ENCODE measurements around the gene POC1A.
"Not testable (repeated sequence)": the region's sequence is repeated elsewhere in the genome, so short reads cannot be mapped to it uniquely, and the experiment has no call there.

Gene POC1A

DNA sequence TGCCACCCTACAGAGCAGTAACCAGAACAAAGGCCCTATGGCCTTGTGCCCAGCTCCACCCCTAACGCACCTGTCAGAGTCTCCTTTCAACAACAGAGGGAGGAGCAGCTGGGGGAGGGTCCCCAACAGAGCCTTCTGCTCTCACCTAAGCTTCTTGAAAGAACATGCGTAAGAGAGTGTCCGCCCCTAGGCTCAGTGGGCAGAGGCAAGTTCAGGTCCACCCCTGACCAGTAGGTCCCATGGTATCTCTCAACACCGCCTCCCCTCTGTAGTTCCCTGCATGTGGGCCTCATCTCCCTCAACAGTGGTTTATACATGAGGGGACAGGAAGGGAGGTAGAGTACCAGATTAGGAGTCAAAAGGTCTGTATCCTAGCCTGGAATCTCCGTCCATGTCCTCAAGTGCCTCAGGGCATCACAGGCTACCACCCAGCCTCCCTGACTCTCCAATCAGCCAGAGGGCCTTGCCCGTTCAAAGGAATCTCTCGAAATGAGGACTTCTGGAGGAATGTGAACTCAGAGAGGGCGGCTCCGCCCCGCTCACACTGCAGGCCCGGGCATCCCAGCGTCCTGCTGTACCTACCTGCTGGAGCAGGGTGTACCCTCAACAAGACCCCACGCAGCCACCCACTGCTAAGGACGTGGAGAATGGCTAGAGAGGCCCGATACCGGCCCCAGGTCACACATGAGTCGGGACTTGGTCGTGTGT, 680 bp downstream of the POC1A start:
- peak overlapping the region; percentile 84 for H3K4me3 ChIP-seq (ENCODE audit: low read depth, low read length)

DNA sequence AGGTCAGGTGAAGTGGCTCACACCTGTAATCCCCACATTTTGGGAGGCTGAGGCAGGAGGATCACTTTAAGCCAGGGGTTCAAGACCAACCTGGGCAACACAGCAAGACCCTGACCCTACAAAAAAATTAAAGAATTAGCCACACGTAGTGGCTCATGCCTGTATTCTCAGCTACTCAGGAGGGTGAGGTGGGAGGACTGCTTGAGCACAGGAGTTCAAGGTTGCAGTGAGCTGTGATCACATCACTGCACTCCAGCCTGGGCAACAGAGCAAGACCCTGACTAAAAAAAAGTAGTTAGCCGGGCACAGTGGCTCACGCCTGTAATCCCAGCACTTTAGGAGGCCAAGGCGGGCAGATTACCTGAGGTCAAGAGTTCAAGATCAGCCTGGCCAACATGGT, 2.2 kb downstream of the POC1A start:
- not testable (repeated sequence) for H3K4me3 ChIP-seq (ENCODE audit: low read depth, low read length)

DNA sequence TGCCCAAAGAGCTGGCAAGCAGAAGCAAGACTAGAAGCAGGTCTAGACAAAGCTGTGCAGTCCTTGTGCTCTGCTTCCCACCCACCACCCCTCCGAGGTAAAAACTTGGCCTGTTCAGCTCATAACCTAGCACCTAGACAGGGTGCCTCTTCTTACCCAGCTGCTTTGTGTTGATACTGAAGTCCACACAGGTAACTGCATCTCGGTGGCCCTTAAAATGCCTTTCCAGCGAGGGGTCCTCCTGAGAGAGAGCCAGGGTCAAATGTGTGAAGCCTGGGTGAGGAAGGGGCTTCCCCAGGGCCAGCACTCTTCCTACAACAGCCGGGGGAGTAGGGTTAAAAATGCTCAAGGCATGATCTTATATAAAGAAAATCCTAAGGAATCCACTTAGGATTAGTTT, 3.4 kb downstream of the POC1A start:
- H3K4me3 ChIP-seq (ENCODE audit: low read depth, low read length): no peak overlapping the region

DNA sequence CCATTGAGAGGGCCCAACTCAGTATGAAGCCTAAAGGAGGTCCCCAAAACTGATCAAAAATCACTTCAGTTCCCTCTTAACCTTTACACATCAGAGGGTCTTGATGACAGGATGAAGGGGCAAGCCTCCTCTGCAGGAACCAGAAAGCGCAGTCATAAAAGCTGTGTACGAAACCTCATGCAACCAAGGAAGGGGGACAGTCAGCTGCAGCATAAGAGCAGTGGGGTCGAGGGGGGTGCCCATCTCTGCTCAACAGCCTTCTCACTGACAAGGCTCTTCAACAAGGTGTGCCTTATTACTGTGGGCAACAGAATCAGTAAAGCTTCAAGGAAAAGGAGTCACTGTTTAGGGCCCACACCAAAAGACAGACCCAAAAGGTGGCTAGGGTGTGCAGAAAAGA, 3.9 kb downstream of the POC1A start:
- no peak overlapping the region for H3K4me3 ChIP-seq (ENCODE audit: low read depth, low read length)

DNA sequence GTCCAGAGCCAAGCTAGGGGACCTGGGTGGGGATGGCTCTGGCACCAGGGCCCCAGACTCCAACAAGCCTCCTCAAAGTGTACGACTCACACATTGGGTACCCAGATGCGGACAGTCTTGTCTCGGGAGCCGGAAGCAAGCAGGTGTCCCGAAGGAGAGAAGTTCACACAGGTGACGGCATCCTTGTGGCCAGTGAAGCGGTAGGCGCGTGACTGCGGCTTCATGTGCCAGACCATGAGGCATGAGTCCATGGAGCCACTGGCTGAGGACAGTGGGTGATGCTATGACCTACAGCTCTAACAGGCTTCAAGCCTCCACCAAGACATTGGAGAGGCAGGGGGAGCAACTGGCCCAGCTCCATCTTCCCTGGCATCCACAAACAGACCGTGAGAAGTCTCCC, 4.5 kb downstream of the POC1A start:
- no peak overlapping the region for H3K4me3 ChIP-seq (ENCODE audit: low read depth, low read length)

DNA sequence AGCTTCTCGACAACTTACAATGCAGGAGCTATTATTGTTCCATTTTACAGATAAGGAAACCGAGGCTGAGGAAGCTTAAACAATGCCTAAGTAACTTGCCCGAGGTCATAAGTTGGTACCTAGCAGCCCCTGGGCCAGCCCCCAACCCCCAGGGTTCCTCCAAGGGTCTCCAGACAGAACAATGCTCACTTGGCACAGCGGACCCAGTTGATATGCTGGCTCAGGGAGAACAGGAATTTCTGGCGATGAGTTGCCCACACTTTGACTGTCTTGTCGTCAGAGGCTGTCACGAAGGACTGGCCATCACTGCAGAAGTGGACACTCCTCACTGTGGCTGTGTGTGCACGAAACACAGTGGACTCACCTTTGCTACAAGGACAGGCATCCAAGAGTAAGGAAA, 5.2 kb downstream of the POC1A start:
- no peak overlapping the region for H3K4me3 ChIP-seq (ENCODE audit: low read depth, low read length)

DNA sequence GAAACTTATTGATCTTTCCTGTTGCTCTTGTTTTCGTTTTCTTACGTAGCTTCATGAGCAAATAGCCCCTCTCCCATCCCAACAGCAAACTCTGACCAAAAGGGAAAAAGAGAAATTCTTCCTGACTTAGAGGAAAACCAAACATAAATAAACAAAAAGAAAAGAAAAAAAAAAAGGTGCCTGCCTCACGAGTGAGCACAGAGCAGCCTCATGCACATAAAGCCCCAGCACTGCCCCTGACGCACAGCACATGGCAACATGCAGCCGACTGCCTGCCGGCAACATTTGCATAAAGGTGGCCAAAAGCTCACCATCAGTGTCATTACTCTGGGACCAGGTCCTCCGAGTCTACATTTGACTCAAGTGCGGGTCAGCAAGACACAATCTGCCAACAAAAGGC, 6.4 kb downstream of the POC1A start:
- no peak overlapping the region for H3K4me3 ChIP-seq (ENCODE audit: low read depth, low read length)

DNA sequence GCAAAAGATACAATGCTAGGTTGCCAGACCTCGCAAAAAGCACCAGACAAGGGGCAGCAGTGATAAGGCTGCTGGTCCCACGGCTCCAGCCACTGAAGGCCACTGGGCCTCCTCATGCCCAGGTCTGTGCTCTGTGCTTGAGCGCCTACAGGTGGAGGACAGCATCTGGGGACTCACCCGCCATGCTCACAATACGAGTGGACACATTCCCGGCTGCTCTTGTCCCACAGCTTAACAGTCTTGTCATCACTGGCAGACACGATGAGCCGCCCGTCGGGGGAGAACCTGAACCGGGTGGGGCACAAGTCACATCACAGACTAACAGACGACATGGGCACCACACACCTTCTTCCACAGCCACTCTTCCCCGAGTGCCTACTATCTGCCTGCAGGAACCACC, 7.4 kb downstream of the POC1A start:
- H3K4me3 ChIP-seq (ENCODE audit: low read depth, low read length): no peak overlapping the region

DNA sequence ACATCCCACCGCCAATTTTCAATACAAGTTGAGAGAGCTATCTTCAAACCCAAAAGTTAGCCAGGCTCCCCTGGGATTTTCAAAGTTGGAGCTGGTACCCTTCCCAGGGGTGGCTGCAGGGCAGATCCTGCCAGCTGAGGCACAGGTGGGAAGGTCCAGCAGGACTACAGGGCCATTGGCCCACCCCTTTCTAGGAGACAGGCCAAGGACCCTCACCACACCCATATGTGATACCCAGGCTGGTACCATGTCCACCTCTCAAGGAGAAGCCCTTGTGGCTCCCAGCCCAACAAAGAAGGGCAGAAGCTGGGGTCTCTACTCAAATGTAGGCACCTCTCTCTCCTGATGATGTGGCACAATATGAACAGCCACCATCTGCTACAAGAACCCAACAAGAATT, 8.0 kb downstream of the POC1A start:
- H3K4me3 ChIP-seq (ENCODE audit: low read depth, low read length): no peak overlapping the region

DNA sequence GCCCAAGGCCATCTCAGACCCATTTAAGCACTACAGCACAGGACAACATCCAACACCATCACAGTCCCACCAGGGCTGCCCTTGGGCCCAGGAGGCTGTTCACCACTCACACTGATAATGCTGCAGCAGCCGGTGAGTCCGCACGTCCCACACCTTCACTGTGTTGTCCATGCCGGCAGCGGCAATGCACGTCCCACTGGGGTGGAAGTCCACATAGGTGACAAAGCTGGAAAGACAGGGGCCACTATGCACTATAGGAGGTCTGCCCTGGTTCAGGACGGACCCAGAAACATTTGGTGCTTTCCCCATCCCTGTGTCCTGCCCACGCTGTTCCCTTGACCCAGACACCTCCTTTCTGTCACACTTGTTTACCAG, 8.5 kb downstream of the POC1A start:
- no peak overlapping the region for H3K4me3 ChIP-seq (ENCODE audit: low read depth, low read length)

DNA sequence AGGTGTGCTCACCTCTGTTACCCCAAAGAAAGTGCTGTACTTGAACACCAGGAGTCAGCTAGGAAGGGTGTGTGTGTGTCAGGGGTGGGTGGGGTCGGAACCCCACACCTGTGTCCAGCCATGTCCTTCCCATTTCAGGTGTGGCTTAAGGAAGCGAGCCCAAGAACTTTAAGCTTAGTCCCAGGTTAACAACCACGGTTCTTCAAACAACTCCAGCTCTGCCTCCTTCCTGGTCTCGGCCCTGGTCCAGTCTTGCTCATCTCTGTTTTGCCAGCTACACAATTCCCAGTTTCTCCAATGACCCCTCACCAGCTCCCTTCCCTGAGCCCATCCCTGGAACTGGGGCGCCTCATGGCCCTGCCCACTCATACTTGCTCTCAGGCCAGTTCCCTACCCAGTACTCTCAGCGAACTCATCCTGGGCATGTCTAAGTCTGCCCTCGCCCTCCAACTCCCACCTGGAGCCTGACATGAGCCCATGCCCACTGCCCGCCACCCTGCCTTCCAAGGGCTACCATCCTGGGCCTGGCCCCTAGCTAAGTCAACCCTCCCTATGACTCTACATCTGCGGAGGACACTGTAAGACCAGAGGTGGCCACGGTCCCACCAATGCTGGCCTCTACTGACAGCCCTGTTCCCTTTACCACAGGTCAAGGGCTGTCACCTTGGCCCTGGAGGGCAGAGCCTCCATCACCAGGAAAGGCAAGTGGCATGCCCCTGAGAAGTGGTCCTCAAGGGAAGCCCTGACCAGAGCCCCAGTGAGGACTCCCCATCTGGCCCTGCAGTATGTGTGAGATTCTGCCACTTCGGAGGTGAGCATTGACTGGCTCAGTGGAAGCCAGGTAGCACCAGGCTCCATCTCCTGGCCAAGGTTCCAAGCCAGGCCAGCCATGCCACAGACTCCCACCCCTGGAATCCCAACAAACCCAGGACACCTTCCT, 9.2 kb downstream of the POC1A start:
- H3K4me3 ChIP-seq (ENCODE audit: low read depth, low read length): no peak overlapping the region

DNA sequence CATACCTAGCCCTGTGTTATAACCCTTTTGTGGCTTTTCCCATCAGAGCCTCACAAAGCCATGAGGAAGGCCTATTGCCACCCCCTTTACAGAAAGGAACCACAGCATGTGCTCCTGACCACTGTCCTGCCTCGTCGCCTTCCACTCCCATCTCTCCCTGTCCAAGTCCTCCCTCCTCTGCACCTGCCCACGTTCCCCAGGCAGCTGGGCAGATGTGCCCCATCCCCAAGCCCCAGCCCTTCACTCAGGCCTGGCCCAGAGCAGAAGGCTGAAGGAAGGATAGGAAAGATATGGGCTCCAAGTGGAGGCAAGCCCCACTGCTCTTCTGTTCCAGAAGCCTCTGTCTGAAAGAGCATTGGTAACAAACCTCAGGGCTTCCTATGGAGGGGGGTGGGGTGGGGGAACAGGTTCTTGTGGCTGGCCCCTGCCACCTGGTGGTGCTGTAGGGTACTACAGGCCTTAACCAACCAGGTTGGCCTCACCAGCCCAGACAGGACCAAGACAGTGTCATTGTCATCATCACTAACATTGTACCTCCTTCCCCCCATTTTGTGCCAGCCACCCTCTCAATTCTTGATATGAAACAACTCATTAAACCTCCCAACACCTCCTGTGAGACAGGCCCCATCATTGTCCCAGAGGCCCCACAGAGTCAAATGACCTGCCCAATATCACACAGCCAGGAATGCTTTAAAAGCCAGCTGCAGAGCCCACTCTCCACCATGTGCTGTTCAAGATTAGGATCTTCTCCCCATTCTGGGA, 10.0 kb downstream of the POC1A start:
- H3K4me3 ChIP-seq (ENCODE audit: low read depth, low read length): no peak overlapping the region

DNA sequence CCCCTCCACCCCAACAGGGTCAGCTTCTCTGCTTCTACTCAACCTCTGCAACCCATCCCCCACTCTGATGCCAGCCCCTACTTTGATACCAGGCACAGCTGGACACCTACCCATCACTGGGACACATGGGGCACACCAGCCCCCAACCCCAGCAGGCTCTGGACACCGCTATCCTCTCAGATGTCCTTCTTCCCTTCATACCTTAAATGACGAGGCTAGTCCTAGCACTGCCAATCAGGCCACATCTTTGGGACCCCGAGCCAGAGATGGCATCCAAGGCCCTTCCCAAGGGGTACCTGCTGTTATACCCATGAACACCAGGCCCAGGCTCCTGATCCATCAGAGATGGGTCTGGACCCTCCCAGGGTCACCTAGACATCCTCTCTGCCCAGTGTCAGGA, 10.6 kb downstream of the POC1A start:
- H3K4me3 ChIP-seq (ENCODE audit: low read depth, low read length): no peak overlapping the region

DNA sequence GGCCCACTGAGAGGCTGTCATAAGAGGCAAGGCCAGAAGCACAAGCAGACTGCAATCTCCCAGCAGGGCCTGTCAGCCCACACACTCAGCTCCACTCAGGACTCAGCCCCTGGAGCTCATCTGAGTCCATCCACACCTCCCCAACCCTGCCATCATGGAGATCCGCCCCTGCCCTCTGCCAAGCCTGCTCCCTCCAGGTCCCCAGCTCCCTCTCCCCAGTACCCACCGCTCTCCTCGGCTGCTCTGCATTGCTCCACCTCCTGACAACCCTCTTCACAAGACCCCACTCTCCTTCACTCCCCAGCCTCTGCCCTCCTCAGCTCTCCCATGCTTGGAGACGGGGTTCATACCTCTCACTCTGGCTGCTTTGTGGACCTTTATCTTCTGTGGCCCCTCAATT, 11.1 kb downstream of the POC1A start:
- no peak overlapping the region for H3K4me3 ChIP-seq (ENCODE audit: low read depth, low read length)

DNA sequence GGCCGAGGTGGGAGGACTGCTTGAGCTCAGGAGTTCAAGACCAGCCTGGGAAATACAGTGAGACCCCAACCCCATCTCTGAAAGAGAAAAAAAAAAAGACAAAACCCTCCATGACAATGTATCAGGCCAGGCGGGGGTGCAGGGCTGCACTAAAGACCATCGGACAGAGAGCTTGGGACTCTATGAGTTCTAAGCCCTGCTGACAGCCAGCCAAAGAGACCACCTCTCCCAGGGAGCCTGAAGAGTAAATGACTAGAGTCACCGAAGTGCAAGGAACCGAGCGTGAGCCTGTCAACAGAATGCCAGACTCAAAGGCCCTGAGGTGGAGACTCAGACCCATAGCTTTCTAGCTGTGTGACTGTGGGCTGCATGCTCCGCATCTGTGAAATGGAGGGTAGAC, 12.5 kb downstream of the POC1A start:
- H3K4me3 ChIP-seq (ENCODE audit: low read depth, low read length): no peak overlapping the region

DNA sequence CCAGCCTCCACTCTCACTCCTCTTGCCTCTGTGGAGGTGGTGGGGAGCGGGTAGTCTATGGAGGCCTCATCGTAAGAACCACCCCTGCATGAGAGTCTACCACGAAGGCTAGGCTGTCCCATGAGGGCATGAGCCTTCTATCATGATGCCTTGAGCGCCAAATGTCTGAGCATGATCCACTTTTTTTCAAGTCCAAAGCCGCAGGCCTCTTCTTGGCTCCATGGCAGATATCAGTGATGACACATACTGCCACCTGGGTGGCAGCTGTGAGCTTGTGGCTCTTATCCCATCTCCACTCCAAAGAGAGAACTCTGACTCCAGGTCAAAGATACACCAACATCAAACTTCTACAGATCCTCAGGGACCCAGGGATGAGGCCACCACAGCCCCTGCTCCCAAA, 13.5 kb downstream of the POC1A start:
- no peak overlapping the region for H3K4me3 ChIP-seq (ENCODE audit: low read depth, low read length)

DNA sequence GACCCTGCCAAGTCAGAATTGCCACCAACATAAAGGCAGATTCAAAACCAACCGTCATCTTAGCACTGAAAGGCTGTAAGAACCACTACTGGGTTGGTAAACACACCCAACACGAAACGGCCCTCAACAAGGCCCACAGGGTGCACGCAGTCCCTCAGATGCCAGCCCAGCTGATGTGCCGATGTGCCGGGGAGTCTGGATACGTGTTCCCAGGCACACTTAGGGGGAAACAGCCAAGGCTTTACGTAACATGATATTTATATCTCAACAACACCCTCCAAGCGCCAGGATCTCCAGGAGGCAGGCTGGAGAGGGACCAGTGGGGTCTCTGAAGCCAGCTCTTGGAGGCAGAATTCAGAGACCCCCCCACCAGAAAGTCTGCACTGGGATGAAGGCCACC, 14.2 kb downstream of the POC1A start:
- no peak overlapping the region for H3K4me3 ChIP-seq (ENCODE audit: low read depth, low read length)

DNA sequence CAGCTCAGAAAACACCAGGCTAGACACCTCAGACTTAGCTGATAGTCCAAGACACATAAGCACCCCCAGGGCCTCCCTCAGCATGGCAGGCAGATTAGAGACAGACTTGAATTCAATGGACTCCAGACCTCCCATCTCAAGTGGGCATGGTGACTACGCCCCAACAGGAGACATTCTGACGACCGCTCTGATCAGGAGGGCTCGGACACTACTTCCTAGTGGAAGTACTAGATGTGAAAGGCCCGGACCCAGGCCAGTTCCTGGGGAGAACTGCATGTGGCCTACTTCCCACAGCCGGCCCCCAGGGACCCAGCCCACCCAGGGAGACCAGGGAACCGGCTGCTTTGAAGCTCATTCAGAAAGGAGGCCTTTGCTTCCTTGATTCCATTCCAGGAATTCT, 16.9 kb downstream of the POC1A start:
- no peak overlapping the region for H3K4me3 ChIP-seq (ENCODE audit: low read depth, low read length)

DNA sequence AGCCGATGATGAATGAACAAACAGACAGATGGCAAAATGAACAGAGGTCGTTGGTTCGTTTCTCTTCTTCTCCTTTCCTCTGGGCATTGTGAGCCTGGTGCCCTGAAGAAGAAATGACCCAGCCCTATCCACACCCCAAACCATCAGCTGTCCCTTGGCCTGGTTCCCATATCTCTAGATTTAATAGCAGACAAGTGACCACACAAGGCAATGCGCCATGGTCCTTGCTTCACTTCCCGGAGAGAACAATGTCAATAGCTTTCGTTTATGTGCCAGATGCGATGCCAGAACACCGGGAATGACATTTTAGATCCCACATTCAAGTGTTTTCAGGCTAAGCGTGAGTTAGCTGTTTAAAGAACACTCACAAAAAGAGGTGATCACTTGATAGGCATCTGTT, 17.7 kb downstream of the POC1A start:
- no peak overlapping the region for H3K4me3 ChIP-seq (ENCODE audit: low read depth, low read length)

DNA sequence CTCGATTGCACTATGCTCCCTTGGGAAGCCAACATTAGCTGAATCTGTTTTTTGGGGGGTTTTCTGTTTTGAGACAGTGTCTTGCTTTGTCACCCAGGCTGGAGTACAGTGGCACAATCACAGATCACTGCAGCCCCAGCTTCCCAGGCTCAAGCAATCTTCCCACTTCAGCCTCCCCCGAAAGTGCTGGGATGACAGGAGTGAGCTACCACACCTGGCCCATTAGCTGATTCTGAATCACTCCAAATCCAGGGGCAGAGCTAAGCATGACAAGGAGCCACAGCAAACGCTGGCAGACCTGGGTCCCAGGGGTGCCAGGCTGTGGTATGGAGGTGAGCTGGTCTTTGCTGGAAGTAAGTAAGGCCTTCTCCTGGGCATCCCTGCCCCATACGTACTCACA, 18.9 kb downstream of the POC1A start:
- H3K4me3 ChIP-seq (ENCODE audit: low read depth, low read length): no peak overlapping the region

DNA sequence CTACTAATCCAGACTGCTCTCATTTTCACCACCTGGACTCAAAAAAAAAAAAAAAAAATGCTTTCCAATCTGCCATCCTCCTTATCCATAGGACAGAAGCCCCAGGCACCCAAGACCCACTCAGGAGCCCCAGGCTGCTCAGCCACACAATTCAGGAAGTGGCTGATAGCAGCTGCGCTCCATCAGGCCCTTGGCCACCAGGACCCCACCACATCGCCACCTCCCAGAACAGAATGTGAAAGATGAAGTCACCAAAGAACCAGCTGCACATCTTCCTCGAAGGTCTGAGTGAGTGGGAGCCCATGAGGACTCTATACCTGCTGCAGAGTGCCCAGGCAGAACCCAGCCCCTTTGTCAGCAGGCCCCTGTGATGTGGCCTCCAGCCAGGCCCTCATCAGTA, 19.5 kb downstream of the POC1A start:
- no peak overlapping the region for H3K4me3 ChIP-seq (ENCODE audit: low read depth, low read length)

DNA sequence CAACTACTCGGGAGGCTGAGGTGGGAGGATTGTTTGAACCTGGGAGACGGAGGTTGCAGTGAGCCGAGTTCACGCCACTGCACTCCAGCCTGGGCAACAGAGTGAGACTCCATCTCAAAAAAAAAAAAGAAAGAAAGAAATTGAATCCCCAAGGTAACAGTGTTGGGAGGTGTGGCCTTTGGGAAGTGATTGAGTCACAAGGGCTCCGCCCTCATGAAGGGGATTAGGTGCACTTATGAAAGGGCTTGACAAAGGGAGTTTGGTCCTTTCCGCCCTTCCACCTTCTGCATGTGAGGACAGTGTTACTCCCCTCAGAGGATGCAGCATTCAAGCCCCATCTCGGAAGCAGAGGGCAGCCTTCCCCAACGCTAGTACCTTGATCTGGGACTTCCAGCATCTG, 21.3 kb downstream of the POC1A start:
- H3K4me3 ChIP-seq (ENCODE audit: low read depth, low read length): no peak overlapping the region

Measured in iPS-11a (cell line).